Body of pancreas (tissue), 4 donors: ENCODE results near the gene CHRDL1.

Experiments
- POLR2A ChIP-seq, 3 donors: fragments of 450-650 bp; IDR thresholded peaks; one replicate each; pipeline ENCODE4 v1.6.1; 2016; ENCODE audit warnings: antibody characterized with exemption in 3 of 3, mild to moderate bottlenecking in 2 of 3
- TF ChIP-seq, protein P1 (sequence below), 7 experiments: fragments of 450-650 bp in 4 of 7; fragments of 200-600 bp in 3 of 7; sonication (generic) in 3 of 7; IDR thresholded peaks; one replicate each; pipeline ENCODE4 v1.5.1; 2016 to 2019; ENCODE audit warnings: antibody characterized with exemption in 7 of 7

DNA sequence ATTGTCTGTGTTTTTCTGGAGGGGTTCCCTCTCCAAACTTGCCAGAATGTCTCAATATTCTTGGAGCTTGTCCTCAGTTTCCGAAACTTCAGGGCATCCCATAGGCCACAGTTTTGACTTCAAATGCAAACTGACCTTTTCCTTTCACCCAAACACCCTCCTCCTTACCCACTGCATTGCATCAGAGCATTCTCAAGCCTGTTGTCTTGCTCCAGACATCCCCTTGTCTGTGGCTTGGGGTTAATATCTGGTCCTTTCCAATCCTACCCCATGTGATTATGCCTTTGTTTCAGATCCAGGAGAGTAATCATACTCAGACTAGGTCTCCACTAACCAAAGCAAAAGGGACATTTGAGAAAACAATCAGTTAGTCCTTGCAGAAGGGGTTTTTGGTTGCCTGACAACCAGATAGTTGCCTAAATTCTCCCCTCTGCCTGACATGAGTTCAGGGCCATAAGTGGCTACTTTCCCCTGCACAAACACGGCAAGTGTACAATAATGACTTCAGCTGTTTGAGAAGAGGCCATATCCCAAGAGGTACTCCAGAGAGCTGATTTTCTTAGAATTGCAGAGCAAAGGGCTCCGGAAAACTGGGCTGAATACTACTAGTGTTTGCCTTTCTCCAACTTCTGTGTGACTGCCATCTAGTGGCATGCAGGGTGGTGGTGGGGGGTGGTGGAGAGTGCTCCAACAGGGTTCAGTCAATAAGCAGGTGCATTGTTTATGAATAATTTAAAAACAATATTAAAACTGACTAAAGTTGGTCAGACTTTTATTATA is 130.2 kb downstream of the CHRDL1 start:
- TF ChIP-seq, protein P1, sequence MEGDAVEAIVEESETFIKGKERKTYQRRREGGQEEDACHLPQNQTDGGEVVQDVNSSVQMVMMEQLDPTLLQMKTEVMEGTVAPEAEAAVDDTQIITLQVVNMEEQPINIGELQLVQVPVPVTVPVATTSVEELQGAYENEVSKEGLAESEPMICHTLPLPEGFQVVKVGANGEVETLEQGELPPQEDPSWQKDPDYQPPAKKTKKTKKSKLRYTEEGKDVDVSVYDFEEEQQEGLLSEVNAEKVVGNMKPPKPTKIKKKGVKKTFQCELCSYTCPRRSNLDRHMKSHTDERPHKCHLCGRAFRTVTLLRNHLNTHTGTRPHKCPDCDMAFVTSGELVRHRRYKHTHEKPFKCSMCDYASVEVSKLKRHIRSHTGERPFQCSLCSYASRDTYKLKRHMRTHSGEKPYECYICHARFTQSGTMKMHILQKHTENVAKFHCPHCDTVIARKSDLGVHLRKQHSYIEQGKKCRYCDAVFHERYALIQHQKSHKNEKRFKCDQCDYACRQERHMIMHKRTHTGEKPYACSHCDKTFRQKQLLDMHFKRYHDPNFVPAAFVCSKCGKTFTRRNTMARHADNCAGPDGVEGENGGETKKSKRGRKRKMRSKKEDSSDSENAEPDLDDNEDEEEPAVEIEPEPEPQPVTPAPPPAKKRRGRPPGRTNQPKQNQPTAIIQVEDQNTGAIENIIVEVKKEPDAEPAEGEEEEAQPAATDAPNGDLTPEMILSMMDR (IDR thresholded peaks at IDR 0.05) = peak; percentile 23 to 59 (median 45)
- TF ChIP-seq POLR2A (IDR thresholded peaks at IDR 0.05) = no peak
